GM19239 (cell line): ENCODE measurements around the gene ROBO2.

Experiments
- DNase-seq: peaks from one replicate; pipeline ENCODE4 v3.0.0; 2011; ENCODE audit warnings: low spot score; ENCODE audit not compliant: insufficient read length
- FAIRE-seq: peaks from 2 replicates; lab custom pipeline; 2011; peaks lifted over from hg19 to GRCh38; lab: Jason Lieb, UNC

ROBO2 gene

DNA sequence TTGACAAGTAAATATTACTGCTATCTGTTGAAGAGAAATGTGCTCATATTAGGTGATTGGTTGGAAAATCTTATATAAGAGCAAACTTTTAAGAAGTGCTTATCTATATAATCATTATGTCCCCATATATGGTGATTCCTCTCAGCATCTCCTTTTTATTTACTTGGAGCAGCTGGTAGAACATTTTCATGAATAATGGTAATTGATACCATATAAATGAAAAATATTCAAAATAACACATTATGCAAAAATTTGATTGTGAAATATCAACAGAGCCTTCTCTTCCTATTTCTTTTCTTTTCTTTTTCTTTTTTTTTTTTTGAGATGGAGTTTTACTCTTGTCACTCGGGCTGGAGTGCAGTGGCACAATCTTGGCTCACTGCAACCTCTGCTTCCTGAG lies 56.2 kb downstream of the ROBO2 start:
- no peak for DNase-seq
- no peak for FAIRE-seq

DNA sequence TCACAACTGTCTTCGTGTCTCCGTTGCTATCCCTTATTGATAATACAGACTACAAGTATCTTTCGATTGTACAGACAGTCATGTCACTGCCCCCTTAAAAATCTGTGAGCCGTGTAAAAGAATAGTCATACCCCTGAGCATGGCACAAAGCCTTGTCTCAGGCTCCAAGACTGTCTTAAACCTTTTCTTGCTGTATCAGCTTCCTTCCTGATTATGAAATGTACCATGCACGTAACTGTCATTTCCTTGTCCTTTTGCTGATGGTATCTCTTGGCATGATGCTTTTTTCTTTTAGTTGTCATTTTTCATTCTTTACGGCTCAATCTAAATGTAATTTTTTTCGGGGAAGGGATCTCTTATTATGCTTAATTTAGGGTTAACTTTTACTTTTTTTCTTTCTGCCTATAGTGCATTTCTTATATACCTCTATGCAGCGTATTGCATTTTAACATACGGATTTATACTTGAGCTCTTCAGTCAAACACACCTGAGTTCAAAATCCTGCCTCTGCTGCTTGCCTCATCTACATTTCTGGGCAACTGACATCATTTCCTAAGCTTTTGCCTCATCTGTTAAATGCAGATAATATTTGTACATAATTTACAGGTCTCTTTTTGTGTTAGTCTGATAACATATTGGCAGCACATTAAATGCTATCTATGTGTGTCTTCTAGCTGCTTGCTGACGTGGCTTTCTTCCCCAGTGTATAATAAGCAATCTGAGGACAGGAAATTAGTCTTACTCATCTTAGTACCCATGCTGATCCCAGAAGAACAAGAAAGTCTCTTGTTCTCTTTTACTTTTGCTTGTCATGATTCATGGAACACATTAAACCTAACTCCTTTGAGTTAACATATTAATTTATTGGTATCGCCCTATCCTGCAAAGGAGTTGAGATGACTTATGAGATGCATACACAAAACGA lies 57.3 kb downstream of the ROBO2 start:
- DNase-seq (no peak), FAIRE-seq (no peak)

DNA sequence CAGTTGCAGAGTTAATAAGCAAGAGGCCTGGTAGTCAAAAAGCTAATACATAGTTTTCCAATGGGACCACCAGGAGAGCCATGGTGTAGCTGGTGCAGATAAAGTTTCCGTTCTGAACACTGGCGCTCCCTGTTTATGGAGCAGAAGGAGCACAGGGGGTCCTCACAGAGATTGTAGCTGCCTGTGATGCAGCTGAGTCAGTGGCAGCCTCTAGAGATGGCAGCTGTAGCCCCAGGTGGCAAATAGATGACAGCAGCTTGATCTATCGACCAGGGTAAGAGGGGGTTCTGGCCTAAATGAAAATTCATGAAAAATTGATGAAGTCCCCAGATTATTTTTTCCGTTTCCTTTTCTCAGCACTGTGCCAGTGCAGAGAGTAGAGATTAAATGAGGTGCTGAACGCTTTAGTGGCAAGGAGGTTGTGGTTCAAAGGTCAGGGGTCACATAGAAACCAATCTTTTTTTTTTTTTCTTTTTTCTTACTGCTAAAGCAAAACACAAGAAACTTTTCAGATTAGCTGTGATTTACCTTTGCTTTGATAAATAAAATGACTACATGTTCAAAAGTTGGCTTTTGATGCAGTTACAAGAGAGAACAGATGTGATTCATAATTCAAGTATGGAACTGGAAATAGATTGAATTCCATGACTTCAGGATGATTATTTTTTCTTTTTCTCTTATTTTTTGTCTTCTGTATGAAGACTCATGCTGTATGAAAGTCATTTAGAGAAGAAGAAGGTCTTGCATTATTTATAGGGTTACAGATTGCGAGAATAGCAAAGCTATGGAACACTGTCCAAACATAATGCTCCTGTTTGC lies 63.3 kb downstream of the ROBO2 start:
- FAIRE-seq, result no peak

DNA sequence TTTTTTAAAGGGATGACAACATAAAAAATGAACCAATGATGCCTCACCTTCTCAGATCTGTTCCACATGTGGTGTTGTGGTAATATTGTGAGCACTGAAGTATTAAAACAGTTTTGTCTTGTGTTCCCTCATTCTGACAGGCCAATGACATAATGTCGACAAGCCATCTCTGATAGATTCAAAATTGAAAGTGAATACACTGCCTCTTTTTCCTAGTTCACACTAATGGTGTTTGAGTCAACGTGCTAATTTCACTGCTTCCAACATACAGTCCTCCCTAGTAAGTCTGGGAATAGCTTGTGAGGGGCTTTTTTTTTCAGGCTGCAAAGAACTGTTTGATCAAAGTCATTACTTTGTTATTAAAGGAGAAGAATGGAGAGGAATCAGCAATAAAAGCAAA lies 82.8 kb downstream of the ROBO2 start:
- FAIRE-seq (no peak), DNase-seq (no peak)

More for the DNA sequence above, 63.3 kb downstream of the ROBO2 start:
- no peak for DNase-seq

DNA sequence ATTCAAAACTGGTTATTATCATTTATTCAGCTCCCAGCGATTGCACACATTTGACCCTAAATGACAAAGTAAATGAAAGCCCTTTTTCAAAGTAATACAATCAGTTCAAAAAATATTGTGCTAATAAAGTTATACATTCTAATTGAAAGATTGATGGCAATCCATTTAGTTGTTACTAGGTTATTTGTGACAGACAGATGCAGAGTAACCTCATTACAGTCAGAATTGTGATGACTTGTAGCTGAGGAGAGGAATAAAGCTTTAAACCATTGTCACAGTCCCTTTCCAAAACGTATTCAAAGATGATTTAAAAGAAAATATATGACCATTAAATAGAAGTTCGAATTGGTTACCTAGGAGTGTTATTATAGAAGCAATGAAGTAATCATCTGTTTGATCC lies 86.1 kb downstream of the ROBO2 start:
- DNase-seq (no peak), FAIRE-seq (no peak)

DNA sequence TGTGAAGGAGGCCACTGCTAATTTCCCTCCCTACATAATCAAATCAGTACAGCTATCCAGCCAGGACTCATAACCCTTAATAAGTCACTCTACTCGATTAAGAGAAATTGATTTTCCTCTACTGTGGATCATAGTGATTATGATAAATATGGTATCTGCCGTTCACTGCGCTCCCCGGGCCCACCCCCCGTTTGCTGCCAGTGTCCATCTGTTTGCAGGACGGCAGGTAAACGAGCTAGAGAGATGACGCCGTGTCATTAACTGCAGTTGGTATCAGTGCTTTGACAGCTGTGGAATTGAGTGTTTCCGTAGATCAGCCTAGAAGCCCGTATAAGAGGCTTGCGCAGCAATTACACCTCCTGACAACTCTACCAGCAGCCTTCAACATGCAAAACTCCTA lies 94.9 kb downstream of the ROBO2 start:
- FAIRE-seq (no peak), DNase-seq (no peak)

DNA sequence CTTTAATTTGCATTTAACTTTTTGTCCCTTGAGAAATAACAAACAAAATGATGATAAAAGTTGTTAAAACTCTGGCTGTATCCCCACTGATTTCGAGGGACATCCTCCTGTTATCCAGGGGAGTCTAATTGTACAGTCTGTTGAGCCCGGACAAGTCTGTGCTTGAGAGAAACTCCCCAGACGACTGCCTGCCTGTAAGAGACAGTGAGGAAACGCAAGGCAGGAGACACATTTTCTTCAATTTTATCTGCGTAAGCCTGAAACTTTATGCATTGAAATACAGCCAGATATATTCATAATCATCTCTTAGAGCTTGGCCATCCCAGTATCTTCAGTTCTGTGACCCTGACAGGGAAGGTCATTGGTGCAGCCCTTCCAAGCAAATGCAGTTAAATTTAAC lies 97.7 kb downstream of the ROBO2 start:
- no peak for DNase-seq
- no peak for FAIRE-seq

DNA sequence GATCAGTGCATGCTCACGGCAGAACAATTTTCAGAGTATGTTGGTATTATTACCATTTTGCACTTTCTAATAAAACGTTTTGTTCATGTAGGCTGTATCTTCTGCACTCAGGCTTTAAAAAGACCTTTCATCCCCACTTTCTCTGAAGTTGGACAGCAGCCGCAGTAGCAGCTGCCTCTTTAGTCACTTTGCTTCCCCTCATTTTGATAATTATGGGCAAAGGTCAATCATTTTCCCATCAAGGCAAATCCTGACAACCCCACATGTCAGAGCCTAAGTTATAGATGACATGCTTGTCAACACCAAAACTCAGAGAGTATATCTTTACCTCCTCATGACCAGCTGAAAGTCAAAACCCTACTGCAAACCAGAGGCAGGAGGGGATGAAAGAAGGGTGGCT lies 99.7 kb downstream of the ROBO2 start:
- no peak for DNase-seq
- FAIRE-seq, result no peak

DNA sequence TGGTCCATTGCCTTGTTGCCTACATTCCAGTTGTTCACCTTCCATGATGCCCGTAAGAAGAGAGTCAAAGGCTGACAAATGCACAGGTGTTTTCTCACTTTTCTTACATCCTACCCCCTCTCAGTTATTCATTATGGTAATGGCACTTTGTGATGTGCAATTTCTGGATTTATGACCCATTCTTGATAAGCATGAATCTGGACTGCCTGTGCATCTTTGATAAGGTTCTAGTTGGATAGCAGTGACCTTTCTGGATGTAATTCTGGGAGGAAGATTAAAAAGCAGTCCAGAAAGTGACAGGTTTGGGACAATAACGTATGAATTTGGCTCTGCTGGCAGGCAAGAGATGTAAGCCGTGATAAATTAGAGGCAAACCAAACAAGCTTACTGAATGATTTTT lies 101.5 kb downstream of the ROBO2 start:
- DNase-seq, result no peak
- FAIRE-seq, result no peak

DNA sequence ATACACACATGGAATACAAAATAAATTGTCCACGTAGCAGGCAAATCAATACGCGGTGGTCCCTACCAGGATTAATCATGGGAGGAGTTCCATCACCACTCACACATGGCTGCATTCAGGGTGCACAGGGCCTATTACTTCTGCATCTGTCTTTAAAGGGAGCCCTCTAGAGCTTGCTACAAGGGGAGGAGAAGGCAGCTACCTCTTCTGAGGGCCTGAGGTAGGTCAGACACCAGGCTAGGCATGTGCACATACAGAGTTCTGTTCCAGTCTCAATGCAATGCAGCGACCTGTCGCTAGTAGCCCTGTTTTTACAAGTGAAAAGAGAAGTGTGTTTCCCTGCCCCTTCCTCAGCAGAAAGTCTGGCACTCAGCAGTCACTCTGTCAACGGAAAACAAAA lies 102.7 kb downstream of the ROBO2 start:
- FAIRE-seq, result no peak

GRCh38 chr3:77146004-77146403 lies 106.1 kb downstream of the ROBO2 start:
- no peak for DNase-seq
- no peak for FAIRE-seq

More for the DNA sequence above, 102.7 kb downstream of the ROBO2 start:
- no peak for DNase-seq

- no peak for FAIRE-seq
- DNase-seq, result no peak
These were observed 108.1 kb downstream of the ROBO2 start for GRCh38 chr3:77147836-77148578.

GRCh38 chr3:77149382-77149781 lies 109.5 kb downstream of the ROBO2 start:
- DNase-seq, result no peak
- FAIRE-seq, result no peak

- DNase-seq (no peak), FAIRE-seq (no peak)
These were observed 110.1 kb downstream of the ROBO2 start for GRCh38 chr3:77150028-77150427.

GRCh38 chr3:77150759-77151158 lies 110.9 kb downstream of the ROBO2 start:
- no peak for DNase-seq

GRCh38 chr3:77158730-77159581 lies 119.1 kb downstream of the ROBO2 start:
- no peak for FAIRE-seq
- DNase-seq, result no peak

More at GRCh38 chr3:77150759-77151158, 110.9 kb downstream of the ROBO2 start:
- FAIRE-seq, result no peak

DNA sequence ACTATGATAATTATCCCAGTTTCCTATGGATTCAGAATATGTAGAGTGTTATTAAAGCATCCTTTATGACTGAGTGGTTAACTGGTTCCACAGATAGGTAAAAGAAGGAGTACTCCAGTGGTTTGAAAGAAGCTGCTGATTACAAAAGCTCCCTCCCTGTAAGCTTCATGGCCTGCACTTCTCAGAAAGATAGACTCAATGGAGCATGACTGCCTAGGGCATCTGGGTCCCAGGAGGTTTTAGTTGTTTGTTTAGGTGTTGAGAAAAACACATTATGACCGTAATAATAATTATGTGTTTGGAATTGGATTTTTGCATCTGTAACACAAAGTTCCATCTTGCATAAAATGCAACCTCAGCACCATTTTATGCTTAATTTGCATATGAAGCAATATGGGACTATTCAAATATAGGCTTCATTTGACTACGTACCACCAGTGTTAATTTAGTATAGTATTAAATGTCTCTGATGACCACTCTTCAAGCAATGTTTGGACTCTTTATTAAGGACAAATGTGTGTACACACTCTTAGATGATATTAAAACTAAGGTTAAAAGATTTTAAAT lies 121.1 kb downstream of the ROBO2 start:
- FAIRE-seq, result no peak

GRCh38 chr3:77169823-77170222 lies 129.9 kb downstream of the ROBO2 start:
- FAIRE-seq, result no peak
- no peak for DNase-seq

More for the DNA sequence above, 121.1 kb downstream of the ROBO2 start:
- DNase-seq, result no peak

DNA sequence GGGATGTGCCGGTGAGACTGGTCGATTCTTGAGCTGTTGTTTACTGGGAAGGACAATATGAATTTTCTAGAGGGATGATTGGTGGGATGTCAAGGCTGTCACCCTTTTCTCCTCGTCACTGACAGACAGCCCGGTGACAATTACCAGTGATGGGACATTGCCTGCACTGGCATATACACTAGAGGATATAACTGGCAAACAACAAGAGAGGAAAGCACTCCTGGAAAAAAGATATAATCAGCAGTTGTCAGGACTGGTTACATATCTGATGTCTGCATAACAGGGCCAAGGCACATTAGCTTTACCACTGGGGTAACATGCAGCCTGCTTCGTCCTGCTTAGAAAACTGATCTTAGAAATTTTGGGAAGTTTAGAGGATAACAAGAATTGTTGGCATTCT lies 131.1 kb downstream of the ROBO2 start:
- DNase-seq (no peak), FAIRE-seq (no peak)
